NCI-H2227 treated with DMSO at 0.1 percent for 48 hours (cell line): ENCODE data around the gene BCAP31.
"Not testable (repeated sequence)": the region's sequence is repeated elsewhere in the genome, so short reads cannot be mapped to it uniquely, and the experiment has no call there.

ENCODE experiments used
- DNase-seq: peaks from one replicate; lab custom pipeline; 2025; lab: John Stamatoyannopoulos, UW

Gene BCAP31

DNA sequence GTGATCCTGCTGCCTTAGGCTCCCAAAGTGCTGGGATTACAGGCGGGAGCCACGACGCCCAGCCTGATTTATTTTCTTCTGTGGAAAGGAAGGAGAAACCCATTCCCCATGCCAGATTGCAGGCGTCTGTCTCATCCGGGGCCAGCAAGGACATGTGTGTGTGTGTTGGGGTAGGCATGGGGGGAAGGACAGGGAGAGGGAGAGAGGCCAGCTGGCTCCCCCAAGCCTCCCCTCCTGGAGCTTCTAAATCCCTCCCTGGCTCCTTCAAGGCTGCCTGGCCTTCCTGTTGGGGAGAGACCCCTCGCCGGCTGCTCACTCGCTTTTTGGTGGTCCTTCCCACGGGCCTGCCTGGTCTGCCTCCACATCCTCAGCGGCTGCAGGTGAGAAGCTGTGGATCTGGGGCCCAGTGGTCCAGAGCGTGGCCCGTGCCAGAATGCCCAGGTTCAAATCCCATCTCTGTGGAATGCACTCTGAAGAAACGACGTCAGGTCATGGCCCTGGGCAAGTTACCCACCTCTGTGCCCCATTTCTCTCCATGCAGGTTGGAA lies 38.5 kb upstream of the BCAP31 start:
- no peak for DNase-seq

DNA sequence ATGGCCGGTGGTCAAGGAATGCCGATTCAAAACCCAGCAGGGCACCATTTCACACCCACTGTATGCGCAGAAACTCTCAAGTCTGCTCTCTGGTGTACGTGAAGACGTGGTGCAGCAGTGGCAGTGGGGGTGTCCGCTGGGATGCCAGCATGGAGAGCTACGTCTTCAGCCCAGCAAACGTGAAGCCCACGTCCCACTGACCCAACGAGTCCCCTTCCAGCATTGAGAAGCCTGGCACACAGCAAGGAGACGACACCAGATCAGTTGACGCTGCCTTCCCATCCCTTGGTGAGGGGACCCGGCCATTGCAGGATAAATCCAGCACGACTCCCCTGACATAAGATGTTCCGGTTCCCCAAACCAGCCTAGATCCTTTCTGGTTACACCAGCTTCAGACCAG lies 37.7 kb upstream of the BCAP31 start:
- DNase-seq: no peak

DNA sequence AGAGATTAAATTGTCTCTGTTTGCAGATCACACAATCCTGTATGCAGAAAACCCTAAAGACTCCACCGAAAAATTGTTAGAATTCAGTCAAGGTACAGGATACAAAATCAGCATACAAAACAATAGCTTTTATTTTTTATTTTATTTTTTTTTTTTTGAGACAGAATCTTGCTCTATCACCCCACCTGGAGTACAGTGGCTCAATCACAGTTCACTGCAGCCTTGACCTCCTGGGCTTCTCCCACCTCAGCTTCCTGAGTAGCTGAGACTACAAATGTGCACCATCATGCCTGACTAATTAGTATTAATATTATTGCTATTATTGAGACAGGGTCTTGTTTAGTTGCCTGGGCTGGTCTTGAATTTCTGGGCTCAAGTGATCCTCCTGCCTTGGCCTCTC lies 30.9 kb upstream of the BCAP31 start:
- no peak for DNase-seq

DNA sequence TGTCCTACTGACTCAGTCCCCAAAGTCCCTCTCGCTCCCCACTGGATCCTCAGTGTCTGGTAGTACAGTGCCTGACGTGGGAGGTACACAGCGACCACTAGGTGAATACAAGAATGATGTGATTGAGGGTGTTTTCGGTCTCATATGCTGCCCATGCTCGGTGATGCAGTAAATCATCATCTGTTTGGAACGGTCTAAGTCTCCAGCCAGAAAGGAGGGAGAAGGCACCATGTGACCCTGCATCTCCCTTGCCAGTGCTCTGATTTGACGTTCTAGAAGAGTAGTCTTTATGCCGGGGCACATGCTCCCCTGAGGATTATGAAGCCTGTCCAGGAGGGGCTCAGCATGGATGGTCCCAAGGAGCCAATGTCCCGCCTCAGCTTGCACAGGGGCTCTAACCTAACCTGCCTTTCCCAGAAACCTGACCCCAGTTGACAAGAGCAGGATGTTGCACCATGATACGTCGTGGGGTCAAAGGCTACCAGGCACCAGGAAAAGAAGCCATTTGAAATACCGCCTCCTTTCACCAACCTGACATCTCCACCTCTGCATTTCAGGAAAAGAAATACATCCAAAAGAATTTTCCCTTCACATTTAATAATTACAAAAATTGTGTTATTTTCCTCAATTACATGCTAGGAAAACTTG lies 26.1 kb upstream of the BCAP31 start:
- DNase-seq: no peak

DNA sequence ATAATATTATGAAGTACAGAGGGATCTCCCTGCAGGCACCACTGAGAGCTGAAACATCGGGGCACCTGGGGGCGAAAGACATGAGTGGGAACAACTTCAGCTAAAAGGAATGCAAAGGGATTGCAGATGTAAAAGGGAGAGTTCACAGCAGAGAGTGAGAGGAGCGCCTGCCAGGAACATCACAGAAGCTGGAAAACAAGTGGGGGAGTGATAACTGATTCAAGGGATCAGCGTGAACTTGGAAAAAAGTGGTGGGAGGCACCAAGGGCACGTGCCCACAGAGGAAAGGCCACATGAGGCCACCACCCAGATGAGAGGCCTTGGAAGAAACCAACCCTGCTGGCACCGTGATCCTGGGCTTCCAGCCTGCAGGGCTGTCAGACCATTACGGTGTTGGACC lies 24.8 kb upstream of the BCAP31 start:
- DNase-seq: not testable (repeated sequence)

DNA sequence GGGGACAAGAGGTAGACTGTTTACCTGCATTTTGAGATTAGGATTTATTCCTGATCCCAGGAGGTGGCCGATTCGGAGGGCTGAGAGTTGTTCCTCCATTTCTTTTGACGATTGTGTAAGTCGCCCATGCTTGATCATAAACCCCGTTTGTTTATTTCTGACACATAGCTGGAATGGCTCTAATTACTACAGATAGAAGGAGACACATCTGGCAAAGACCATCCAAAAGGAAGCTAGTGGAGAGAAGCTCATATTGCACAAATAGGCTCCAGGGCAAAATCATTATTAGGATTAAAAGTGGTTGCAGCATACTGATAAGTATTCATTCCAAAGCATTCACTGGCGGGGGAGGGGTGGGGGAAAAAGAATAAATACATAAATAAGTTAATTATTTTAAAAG lies 22.8 kb upstream of the BCAP31 start:
- DNase-seq: not testable (repeated sequence)

DNA sequence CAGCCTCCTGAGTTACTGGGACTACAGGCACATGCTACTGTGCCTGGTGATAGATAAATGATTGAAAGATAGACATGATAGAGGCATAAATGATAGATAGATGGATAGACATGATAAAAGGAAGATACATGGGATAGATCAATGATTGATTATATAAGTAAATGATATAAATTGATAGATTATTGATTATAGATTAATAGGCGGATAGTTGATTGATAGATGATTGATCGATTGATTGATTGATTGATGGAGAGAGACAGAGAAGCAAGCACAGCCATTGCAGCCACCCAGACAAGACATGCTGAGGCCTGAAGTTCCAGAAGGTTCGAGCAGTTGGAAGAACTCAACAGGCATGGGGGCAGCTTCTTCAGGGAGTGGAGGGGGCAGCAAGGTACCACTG lies 22.2 kb upstream of the BCAP31 start:
- no peak for DNase-seq

DNA sequence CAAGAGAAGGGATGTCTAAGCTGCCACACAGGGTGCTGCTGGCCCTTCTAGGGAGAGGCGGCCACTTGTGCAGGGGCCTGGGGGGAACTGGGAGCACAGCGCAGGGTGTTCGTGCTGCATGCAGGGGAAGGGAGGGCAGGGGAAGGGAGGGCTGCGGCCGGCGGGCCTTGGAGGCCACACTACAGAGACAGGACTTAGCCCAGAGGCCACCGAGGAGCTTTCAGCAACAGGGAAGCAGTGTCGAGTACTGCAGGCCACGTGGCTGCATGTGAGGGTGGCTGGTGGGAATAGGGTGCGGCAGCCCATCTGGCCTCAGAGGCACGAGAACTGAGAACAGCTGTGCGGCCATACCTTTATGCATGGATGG lies 20.9 kb upstream of the BCAP31 start:
- DNase-seq: not testable (repeated sequence)

DNA sequence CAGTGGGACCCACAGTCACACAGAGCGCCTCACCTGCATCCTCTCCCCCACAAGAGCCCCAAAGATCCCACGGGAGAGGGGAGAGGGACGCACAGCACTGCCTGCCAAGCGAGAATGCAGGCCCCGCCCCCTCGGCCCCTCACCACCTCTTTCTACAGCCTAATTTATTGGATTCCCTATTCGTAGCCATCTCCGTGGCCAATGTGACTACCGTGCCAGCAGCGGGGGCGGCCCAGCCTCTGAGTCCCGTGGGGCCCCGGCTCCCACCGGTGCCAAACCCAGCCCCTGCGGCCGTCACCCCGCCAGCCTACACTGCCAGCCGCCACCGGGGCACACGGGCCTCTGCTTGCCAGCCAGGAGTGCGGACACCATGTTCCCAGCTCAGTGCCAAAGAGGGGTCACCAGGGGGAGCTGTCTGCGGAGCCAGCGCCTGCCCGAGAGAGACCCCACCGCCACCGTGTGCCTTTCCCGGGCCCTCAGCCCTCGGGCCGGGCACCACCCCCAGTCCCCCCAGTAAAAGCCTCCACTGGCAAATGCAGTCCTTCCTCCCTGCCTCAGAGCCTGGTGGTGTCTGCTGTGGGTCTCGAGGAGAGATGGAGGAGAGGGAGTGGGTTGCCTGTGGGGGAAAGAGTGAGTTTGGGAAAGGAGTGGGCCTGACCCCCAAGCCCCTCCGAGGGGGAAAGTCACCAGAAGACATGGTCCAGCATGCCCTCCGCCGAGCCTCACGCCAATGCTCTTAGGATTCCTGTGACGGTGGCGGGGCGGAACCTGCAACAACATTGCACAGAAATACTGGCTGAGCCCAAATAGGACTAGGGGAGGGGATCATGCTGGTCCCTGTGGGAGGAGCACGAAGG lies 20.3 kb upstream of the BCAP31 start:
- DNase-seq: no peak

DNA sequence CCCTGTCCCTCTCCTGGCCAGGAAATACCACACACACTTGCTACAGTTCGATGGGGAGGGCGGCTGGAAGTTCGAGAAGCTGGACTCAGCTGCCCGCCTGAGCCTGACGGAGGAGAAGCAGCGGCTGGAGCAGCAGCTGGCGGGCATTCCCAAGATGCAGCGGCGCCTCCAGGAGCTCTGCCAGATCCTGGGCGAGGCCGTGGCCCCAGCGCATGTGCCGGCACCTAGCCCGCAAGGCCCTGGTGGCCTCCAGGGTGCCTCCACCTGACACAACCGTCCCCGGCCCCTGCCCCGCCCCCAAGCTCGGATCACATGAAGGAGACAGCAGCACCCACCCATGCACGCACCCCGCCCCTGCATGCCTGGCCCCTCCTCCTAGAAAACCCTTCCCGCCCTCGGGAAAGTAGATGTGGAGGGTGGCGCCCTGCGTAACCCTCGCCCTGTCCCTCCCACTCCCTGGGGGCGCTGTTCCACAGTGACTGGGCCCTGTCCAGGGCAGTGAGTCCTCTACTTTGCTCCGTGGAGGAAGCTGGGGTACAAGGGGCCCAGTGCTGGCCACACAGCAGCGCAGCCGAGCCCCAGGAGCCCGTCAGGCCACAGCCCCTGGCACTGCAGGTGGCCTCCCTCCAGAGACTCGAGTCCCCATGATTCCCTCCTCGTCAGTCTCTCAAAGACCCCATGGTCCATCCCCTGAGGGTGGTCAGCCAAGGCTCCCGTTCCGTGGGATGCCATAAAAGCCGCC lies 19.5 kb upstream of the BCAP31 start:
- not testable (repeated sequence) for DNase-seq

DNA sequence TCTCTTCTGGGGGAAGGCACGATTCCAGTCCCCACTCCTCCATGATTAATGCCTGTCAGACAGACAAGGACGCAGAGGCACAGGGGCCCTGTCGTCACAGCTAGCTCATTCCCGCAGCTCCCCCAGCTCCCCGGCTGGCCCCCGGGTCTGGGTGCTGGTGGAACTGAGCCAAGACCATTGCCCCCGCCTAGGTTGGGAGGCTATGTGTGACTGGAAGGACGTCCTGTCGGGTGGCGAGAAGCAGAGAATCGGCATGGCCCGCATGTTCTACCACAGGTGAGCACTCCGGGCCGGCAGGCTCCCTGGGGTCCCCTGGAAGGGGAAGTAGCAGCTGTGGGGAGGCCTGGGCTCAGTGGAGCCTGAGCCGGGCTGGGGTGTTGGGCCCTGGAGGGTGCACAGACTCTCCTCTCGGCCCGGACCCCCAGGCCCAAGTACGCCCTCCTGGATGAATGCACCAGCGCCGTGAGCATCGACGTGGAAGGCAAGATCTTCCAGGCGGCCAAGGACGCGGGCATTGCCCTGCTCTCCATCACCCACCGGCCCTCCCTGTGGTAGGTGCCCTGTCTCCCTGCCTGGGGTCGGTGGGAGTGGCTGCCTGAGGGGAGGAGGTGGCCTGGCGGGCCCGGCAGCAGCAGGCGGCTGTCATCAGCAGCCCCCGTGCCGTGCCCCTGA lies 18.7 kb upstream of the BCAP31 start:
- not testable (repeated sequence) for DNase-seq

DNA sequence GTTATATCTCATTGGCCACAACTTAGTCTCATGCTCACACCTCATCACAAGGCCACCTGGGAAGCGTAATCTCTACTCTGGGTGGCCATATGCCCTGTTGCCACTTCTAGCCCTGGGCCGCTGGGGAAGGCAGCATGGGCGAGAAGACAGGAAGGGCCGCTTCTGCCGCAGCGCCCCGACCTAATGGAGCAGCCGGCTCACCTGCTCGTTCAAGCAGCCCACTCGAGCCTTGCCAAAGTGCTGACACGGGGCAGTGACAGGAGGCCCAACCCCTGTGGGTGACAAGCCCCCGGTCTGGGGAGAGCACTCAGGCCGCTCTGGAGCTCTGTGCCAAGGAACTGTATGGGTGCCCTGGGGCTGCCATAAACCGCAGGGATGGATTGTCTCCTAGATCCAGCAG lies 17.9 kb upstream of the BCAP31 start:
- DNase-seq: not testable (repeated sequence)

DNA sequence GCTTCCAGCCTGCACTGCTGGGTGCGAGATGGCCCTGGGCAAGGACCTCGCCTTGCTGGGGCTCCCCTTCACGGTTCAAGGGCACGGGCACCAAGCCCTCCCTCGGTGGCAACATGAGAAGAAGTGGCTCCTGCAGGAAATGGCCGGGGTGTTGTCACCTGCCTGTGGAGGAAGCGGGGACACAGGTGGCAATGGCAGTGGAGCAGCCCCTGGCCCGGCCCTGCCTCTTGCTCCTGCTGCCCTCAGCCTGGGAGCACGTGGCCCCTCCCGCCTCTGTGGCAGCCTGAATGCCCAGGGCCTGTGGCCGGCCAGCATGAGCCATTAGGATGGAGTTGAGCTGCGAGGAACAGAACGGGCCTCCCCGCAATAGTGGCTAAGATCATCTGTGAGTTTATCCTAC lies 17.3 kb upstream of the BCAP31 start:
- no peak for DNase-seq

DNA sequence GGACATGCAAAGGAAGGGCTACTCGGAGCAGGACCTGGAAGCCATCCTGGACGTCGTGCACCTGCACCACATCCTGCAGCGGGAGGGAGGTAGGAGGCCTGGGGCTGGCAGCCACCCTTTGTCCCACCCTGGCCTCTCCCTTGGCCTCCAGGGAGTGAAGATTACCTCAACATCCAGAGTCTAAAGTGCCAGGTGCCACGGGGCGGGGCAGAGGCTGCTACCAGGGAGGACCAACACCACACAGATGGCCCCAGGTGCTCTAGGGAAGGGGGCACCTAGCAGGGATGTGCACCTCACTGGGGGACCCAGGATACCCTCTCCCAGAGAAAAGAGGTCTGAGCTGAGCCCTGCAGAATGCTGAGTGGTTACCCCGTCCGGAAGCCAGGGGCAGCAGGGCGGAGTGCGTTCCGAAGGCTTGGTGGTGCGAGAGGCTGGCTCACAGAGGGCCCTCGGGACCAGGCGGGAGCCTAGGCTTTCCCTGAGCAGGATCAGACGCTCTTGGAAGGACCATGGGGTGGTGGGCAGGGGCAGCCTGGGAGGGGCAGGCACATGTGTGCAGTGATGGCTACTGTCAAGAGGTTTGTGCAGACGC lies 16.5 kb upstream of the BCAP31 start:
- DNase-seq: no peak

DNA sequence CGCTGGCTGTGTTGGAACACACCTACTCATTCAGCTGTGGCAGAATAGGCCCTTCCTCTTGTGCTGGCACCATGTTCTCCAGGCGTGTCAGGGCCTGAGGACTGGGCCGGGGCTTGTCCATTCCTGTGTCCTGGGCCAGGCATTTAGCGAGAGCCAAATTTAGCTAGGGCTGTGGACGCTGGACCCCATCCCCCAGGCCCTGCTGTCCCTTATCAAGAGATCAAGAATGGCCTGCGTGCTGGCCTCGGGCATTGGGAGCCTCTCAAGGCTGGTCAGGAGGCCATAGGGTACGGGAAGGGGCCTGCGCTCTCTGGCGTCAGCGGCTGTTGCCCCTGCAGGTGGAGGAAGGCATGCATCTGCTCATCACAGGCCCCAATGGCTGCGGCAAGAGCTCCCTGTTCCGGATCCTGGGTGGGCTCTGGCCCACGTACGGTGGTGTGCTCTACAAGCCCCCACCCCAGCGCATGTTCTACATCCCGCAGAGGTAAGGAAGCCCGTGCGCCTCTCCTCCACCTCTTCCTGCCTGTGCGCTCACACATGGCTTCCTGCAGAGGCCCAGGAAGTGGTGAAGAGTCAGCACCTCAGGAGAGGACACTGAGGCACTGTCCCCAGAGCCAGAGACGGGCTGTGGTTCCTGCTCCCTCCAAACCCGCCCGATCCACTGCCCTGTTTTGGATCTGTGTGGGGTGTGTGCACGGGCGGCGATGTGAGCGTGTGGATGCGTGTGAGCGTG lies 15.7 kb upstream of the BCAP31 start:
- DNase-seq: no peak

DNA sequence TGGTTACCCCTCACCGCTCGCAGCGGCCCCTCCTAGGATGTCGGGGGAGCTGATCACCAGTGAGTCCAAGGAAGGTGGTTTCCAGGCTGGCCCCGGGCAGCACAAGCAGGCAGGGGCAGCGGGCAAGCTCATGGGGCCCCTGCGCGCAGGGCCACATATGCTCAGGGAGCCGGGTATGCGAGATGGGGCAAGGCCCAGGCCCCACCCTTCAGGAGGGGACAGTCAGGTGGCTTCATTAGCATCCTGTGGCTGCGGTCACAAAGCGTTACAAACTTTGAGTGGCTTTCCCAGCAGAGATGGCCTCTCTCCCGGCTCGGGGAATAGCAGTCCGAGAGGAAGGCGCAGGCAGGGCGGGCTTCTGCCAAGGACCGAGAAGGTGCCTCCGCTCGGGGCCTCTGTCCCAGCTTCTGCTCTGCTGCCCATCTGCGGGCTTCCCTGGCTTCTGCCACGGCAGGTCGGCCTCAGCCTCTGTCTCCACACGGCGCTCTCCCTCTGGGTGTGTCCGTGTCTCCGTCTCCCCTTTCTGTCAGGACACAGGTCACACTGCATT lies 13.9 kb upstream of the BCAP31 start:
- DNase-seq: no peak

DNA sequence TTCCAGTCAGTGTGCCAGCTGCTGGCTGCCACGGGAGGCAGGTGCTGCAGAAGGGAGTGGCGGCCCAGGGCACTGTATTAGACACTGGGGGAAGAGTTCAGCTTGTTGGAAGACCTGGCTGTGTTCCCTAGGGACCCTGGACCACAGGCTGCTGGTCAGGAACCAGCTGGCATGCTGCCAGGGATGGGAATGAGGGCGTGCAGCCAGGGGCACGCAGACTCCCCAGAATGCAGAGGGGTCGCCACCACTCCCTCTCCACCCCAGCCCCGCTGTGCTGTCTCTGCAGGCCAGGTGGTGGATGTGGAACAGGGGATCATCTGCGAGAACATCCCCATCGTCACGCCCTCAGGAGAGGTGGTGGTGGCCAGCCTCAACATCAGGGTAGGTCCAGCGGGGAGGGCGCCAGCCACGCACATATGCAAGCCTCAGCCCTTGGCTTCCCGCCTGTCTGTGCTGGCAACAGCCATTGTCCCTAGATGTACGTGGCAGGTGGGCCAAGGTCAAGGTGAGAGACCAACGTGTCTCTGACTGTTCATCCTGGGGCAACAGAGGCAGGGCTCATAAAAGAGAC lies 12.8 kb upstream of the BCAP31 start:
- DNase-seq: no peak

DNA sequence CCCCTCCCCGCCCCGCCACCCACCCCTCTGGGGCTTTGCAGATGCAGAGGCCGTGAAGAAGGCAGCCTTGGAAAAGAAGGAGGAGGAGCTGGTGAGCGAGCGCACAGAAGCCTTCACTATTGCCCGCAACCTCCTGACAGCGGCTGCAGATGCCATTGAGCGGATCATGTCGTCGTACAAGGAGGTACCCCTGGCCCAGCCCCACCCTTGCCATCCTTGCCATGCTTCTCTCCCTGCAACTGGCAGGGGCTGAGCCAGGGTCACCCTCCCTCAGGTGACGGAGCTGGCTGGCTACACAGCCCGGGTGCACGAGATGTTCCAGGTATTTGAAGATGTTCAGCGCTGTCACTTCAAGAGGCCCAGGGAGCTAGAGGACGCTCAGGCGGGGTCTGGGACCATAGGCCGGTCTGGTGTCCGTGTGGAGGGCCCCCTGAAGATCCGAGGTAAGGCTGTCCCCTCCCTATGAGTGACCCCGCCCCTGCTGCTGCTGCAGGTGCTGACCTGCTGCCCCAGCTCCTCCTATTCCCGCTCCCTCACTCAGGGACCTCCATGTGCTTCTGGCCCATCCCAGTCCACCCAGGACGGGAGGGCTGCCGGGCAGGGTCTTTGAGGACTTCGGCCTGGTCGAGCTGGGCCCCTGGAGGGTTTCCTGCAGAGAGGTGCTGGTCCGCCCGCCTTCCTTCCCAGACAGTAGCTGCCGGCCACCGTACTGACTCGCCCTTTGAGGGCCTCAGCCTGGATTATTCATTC lies 12.1 kb upstream of the BCAP31 start:
- DNase-seq: no peak

DNA sequence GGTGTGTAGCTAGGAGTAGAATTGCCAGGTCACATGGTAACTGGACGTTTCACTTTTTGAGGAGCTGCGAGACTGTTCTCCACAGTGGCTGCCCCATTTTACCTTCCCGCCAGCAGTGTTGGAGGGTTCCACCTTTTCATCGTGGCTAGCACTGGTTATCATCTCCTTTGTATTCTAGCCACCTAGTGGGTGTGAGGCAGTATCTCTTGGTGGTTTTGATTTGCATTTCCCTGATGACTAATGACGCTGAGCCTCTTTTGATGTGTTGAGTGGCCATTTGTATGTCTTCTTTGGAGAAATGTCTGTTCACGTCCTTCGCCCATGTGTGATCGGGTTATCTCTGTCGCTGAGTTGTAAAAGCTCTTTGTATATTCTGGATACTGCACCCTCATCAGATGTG lies 11.1 kb upstream of the BCAP31 start:
- no peak for DNase-seq

DNA sequence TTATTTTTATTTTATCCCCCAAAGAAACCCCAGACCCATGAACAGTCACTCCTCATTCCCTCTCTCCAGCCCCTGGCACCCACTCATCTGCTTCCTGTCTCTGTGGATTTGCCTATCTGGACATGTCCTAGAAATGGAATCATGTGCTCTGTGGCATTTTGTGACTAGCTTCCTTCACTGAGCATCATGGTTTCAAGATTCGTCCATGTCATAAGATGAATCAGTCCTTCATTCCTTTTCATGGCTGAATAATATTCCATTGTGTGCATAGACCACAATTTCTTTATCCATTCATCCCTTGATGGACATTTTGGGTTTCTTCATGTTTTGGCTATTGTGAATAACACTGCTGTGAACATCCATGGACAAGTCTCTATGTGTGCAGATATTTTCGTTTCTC lies 10.7 kb upstream of the BCAP31 start:
- DNase-seq: no peak
